Stomach (tissue), 4 donors: ENCODE measurements around the gene NLRC3.

Source experiments
- CTCF ChIP-seq, 7 experiments: fragments of 450-650 bp in 4 of 7; fragments of 200-600 bp in 3 of 7; sonication (generic) in 3 of 7; IDR thresholded peaks; one replicate each; pipeline ENCODE4 v1.5.1; 2016 to 2019; ENCODE audit warnings: antibody characterized with exemption in 7 of 7, control low read depth in 2 of 7, mild to moderate bottlenecking in 1 of 7
- EP300 ChIP-seq: sonication (generic); formaldehyde crosslinking; IDR thresholded peaks from one replicate; pipeline ENCODE4 v1.6.1; 2017; ENCODE audit warnings: antibody characterized with exemption
- POLR2A ChIP-seq, 4 donors: fragments of 450-650 bp; IDR thresholded peaks; one replicate each; pipeline ENCODE4 v1.6.1; 2016; ENCODE audit warnings: antibody characterized with exemption in 4 of 4, control low read depth in 2 of 4, mild to moderate bottlenecking in 1 of 4, moderate library complexity in 1 of 4
- POLR2AphosphoS5 ChIP-seq, 3 donors: sonication (generic); formaldehyde crosslinking; IDR thresholded peaks; one replicate each; pipeline ENCODE4 v1.6.1; 2016; ENCODE audit warnings: antibody characterized with exemption in 3 of 3

GRCh38 chr16:3495176-3495575, 82.0 kb downstream of the NLRC3 start, which contains the start of gene C16orf90:
- TF ChIP-seq CTCF (IDR thresholded peaks at IDR 0.05) (no peak), POLR2AphosphoS5 (IDR thresholded peaks at IDR 0.05) (no peak), POLR2A (IDR thresholded peaks at IDR 0.05) (no peak), EP300 (no peak)
